ENCODE results near the gene TCTN1.

Gene TCTN1

DNA sequence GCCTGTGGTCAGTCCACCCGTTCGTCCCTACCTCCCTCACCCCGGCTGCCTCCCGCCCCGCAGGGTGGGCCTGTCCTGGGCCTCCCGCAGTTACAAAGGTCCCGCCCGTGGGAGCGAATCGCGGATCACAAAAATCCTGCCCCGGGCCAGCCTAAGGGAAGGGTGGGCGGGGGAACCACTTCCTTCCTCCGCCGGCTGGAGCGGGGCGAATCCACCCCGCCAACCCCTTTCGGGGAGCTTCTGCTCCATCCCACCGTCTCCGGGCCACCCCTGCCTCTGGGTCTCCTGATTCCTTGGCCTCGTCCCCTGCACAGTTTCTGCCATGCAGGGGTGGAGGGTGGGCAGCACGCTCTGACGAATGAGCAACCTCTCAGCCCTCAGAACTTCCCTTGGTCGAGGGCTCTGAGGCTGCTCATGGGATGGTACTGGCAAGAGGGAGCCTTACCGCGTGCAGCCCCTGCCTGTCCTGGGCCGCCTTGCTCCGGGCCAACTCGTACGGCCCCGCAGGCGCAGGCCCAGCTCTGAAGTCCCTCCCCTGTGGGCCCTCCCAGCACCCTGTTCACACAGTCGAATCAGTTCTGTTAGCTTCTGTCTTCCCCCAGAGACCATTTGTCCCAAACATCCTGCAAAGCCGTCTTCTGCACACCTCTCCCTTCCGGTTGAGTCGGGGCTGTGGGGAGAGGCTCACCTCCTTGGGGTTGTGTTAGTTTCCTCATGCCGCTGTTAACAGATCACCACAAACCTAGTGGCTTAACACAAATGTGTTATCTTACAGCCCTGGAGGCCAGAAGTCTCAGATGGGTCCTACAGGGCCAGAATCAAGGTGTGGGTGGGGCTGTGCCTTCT lies 75.6 kb downstream of the TCTN1 start:
- DNase-seq (ENCODE audit: low spot score): peak; percentile 61
- peak overlapping the region; percentile 93 for H3K4me3 Mint-ChIP-seq
- peaks cover 16% of the 10 kb centered on the region for H3K36me3 Mint-ChIP-seq (ENCODE audit: low read depth)
- H3K9me3 Mint-ChIP-seq: no peaks in the 10 kb centered on the region
- peak overlapping the region; percentile 85 for H3K27ac Mint-ChIP-seq
- peaks cover 4% of the 10 kb centered on the region for H3K27me3 Mint-ChIP-seq (ENCODE audit: low read depth)
- H3K4me1 Mint-ChIP-seq (ENCODE audit: low read depth): peaks cover 36% of the 10 kb centered on the region

DNA sequence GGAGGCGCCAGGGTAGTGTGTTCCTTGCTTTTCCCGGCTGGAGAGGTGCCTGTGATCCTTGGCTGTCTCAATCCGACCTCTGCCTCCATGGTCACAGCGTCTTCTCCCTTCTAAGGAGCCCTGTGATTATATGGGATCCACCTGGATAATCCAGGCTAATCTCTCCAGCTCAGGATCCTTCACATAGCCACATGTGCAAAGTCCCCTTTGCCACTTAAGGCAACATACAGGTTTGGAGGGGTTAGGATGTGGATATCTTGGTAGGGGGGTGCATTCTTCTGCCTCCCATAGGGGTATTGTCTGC lies 76.2 kb downstream of the TCTN1 start:
- H3K36me3 Mint-ChIP-seq (ENCODE audit: low read depth): peaks cover 10% of the 10 kb centered on the region
- no peak for DNase-seq (ENCODE audit: low spot score)
- peak overlapping the region; percentile 85 for H3K27ac Mint-ChIP-seq
- no peaks in the 10 kb centered on the region for H3K9me3 Mint-ChIP-seq
- H3K4me3 Mint-ChIP-seq: peak overlapping the region; percentile 93
- H3K27me3 Mint-ChIP-seq (ENCODE audit: low read depth): peaks cover 4% of the 10 kb centered on the region
- H3K4me1 Mint-ChIP-seq (ENCODE audit: low read depth): peaks cover 35% of the 10 kb centered on the region

DNA sequence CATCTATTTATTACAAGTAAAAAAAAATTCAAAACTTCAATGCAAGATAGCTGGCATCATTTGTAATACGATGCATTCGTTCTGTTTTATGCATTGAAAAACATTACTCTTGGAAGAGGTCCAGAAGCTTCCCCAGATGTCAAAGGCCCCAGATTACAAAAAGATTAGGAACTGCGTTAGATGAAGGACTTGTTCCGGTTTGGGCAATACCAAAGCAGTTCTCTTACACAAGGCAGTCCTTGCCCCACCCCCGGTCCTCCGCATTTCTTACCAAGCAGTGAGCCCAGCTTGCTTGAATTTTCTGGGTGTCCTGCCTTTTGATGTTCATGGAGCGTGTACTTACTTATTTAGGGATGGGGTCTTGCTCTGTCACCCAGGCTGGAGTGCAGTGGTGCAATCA lies 79.8 kb downstream of the TCTN1 start:
- no peak for DNase-seq (ENCODE audit: low spot score)
- no peaks in the 10 kb centered on the region for H3K36me3 Mint-ChIP-seq (ENCODE audit: low read depth)
- H3K27ac Mint-ChIP-seq: no peak overlapping the region
- H3K4me1 Mint-ChIP-seq (ENCODE audit: low read depth): peaks cover 28% of the 10 kb centered on the region
- no peak overlapping the region for H3K4me3 Mint-ChIP-seq
- no peaks in the 10 kb centered on the region for H3K9me3 Mint-ChIP-seq
- no peaks in the 10 kb centered on the region for H3K27me3 Mint-ChIP-seq (ENCODE audit: low read depth)

DNA sequence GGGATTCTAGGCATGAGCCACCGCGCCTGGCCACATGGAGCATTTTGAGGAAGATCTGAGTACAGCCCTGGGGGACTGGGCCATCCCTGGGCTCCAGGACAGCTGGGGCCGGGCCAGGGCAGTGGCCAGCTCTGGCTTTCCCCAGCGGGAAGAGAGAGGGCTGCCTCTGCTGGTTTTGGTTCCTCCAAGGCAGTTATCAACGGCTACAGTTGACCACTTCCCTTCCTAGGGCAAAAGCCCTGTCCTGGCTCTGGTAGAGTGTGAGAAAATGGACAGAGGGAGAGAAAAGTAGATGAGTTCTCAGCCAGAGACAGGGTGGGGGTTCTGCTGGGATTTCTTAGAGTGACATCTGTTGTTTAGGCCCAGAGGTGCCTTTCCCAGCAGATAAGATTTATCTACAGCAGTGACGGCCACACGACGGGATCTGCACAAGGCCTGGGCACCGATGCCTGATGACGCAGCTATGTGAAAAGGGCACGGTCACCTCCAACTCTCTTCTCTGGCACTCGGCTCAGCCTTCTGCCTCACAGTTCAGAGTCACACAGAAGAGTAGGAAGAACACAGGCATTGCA lies 80.5 kb downstream of the TCTN1 start:
- no peaks in the 10 kb centered on the region for H3K9me3 Mint-ChIP-seq
- no peak overlapping the region for H3K27ac Mint-ChIP-seq
- H3K4me1 Mint-ChIP-seq (ENCODE audit: low read depth): peaks cover 28% of the 10 kb centered on the region
- H3K27me3 Mint-ChIP-seq (ENCODE audit: low read depth): no peaks in the 10 kb centered on the region
- no peak for DNase-seq (ENCODE audit: low spot score)
- no peak overlapping the region for H3K4me3 Mint-ChIP-seq
- H3K36me3 Mint-ChIP-seq (ENCODE audit: low read depth): no peaks in the 10 kb centered on the region

DNA sequence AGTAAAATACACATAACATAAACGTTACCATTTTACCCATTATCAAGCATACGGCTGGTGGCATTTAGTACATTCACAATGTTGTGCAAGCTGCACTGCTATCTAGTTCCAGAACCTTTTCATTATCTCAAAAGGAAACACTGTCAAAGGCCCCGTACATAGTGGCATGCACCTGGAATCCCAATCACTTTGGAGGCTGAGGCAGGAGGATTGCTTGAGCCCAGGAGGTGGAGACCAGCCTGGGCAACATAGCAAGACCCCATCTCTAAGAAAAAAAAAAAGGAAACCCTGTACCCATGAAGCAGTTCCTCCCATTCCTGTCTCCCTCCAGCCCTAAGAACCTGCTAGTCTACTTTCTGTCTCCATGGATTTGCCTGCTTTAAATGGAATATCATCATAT lies 82.4 kb downstream of the TCTN1 start:
- Mint-ChIP-seq H3K9me3 (no peaks in the 10 kb centered on the region), H3K27ac (no peak overlapping the region), H3K27me3 (ENCODE audit: low read depth) (no peaks in the 10 kb centered on the region), H3K4me3 (no peak overlapping the region), H3K36me3 (ENCODE audit: low read depth) (no peaks in the 10 kb centered on the region), H3K4me1 (ENCODE audit: low read depth) (peaks cover 16% of the 10 kb centered on the region)
- no peak for DNase-seq (ENCODE audit: low spot score)

DNA sequence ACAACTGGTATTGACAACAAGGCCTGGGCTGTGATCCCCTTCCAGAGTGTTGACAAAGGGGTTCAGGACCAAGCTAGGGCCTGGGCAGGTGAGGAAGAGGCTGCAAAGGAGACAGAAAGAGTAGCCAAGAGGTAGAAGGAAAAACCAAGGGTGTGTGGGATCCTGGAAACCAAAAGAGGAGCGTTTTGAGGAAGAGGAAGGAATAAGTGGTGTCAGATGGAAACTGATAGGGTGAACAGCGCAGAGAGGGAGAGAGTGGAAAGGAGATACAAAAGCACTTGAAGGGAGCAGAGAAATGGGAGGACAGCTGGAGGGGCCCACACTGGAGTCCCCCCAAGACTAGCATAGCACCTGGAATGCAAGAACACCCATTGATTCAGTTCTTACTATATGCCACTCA lies 83.3 kb downstream of the TCTN1 start:
- Mint-ChIP-seq H3K27ac (no peak overlapping the region), H3K27me3 (ENCODE audit: low read depth) (no peaks in the 10 kb centered on the region), H3K4me1 (ENCODE audit: low read depth) (peaks cover 14% of the 10 kb centered on the region), H3K4me3 (no peak overlapping the region), H3K36me3 (ENCODE audit: low read depth) (no peaks in the 10 kb centered on the region), H3K9me3 (no peaks in the 10 kb centered on the region)
- DNase-seq (ENCODE audit: low spot score): no peak

DNA sequence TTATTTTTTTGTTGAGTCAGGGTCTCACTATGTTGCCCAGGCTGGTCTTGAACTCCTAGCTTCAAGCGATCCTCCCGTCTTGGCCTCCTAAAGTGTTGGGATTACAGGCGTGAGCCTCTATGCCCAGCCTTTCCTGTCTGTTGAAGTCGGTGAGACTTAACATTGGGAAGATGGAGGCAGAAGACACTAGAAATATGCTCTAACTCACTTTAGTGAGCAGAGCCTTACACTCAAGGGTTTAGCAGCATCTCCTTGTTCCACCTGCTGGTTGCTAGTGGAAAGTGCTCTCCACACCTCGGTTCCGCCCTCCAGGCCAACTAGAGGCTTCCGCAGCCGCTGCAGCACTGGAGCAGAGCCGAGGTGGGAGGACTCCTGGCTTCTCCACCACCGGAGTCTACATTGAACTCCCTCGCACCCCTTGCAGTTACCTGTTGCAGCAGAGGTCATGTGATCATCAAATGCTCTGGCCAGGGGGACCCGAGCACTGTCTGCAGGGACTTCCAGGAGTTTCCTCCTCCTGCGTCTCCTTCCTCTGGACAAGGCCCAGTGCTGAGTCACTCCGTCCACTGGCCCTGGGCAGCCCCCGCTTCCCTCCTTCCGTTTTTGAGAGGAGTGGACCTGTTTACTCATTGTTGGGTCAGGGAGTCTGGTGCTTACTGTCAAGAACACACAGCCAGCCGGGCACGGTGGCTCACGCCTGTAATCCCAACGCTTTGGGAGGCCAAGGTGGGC lies 84.4 kb downstream of the TCTN1 start:
- Mint-ChIP-seq H3K4me3 (no peak overlapping the region), H3K27me3 (ENCODE audit: low read depth) (no peaks in the 10 kb centered on the region), H3K9me3 (no peaks in the 10 kb centered on the region), H3K4me1 (ENCODE audit: low read depth) (peaks cover 13% of the 10 kb centered on the region), H3K27ac (peak overlapping the region; percentile 66), H3K36me3 (ENCODE audit: low read depth) (no peaks in the 10 kb centered on the region)
- DNase-seq (ENCODE audit: low spot score): peak; percentile 74
